HG02610 (cell line): ENCODE results near the gene SF3A1.

ENCODE experiments used
- ATAC-seq: cut with Tn5 transposase; IDR thresholded peaks from one replicate; pipeline ENCODE4 v1.9.1; 2021; ENCODE audit warnings: mild to moderate bottlenecking, moderate library complexity; ENCODE audit not compliant: unreplicated experiment

Gene SF3A1

DNA sequence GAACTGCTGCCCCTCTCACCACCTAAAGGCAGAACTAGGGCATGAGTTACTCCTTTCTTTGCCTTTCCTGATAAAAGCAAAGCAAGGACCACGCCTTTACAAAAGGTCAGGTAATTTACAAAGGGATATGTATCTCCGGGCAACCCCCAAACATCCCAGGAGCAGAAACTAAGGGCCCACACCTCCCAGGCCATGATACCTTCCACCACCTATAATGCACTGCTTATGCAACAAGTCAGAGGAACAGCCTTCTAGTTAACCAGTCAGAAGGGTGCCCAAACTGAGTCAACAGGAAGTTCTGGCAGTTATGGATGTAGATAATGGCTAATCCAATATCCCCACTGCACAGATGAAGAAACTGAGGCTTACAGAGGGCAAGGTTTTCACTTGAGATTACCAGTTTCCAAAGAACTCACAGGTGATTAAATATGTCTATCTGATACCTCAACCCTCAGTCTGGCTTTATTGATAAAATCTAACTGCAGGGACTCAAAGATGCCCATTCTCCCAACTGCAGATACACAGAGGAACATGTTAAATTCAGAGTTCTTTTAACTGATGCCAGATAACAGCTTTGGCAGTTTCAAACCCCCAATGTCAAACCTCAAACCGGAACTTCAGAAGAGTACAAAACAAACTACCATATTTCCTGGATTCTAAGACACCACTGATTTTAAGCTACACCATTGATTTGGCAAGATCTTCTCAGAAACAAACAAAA is 50.6 kb downstream of the SF3A1 start:
- no peak for ATAC-seq

DNA sequence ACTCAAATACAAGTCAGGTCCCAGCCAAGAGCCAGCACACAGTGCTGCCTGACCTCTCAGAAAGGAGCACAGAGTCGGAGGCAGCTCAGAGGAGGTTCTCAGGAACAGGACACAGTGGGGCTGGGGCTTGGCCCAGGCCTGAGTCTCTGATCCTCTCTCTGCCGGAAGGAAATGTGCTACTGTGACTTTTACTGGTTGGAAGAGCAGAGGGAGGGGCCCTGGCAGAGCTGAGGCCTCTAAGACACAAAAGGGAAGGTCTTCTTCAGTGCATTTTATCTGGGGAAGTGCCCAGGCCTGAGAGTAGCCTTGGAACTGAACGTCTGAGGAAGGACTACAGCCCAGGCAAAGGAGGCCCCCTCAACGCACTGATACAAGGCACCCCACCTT is 51.2 kb downstream of the SF3A1 start:
- peak; percentile 47 for ATAC-seq

- ATAC-seq, result no peak
These were observed 52.0 kb downstream of the SF3A1 start for GRCh38 chr22:30304495-30305244.

GRCh38 chr22:30302810-30303138 is 53.9 kb downstream of the SF3A1 start:
- no peak for ATAC-seq

DNA sequence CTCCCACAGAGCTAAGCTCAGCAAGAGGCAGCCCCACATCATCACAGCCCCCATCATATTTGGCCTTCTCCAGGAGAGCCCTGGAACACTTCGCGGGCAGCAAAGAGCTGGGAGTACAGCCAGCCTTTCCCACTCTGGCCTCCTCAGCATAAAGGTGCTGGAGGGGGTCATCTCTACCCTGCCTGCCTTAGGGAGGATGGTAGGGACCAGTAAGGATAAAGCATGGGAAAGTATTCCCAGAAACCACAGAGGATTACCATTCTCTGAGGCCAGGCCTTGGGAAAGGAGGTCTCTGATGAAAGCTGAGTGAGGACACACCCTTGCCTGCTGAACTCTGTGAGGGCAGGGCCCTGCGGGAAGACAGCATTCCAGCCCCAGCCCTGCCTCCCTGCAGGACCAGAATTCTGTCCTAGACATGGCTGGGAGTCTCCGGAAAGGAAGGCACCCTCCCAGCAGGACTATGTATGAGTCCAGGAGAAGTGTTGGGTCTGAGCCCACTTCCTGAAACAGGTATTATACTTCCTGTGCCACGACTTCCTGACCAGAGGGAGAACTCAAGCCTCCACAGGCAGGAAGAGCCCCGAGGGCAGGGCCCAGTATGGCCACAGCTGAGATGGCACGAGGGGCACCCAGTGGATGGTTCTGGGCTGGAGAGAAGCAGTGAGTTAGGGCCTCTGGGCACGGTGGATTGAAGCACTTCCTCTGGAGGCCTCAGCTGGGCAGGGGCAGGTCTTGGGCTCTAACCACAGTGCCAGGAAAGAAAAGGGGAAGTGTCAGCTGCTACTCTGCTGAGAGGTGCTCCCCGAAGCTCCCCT is 54.5 kb downstream of the SF3A1 start:
- no peak for ATAC-seq

DNA sequence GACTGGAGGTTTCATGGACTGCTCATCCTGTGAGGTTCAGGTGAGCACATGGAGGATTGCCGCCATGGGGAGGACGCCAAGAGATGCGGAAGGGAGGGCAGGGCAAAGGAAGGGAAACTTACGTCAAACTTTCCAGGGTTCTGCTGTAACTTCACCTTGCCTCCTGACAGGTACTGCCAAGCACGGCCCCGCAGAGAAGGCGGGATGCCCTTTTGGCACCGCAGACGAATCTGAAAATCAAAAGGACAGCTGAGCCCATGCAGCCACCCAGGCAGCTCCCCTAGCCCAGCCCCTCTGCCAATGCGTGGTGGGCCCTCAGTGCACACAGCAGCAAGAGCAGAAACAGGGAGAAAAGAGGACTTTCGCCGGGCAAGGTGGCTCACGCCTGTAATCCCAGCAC is 57.4 kb downstream of the SF3A1 start:
- no peak for ATAC-seq

- no peak for ATAC-seq
These were observed 58.5 kb downstream of the SF3A1 start for GRCh38 chr22:30297991-30298701.

GRCh38 chr22:30297276-30297990 is 59.3 kb downstream of the SF3A1 start:
- ATAC-seq, result no peak

DNA sequence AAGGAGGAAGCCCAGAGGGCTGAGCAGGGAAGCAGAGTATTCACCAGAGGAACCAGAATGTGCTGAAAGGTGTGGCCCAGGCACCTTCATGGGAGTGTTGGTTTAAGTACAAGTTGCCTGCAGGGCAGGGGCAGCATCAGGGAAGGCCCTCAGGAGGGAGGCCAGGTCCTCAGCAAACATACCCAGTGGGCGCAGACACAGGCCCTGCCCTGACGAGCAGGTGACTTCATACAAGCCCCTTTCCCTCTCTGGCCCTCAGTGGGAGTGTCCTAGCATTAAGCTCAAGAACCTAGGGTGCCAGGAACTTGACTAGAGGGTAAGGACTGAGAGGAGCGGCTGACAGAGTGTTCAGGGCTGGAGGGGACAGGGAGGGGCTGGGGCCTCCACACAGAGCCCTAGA is 59.9 kb downstream of the SF3A1 start:
- ATAC-seq, result no peak

- ATAC-seq, result no peak
These were observed 60.4 kb downstream of the SF3A1 start for GRCh38 chr22:30296324-30296723.

DNA sequence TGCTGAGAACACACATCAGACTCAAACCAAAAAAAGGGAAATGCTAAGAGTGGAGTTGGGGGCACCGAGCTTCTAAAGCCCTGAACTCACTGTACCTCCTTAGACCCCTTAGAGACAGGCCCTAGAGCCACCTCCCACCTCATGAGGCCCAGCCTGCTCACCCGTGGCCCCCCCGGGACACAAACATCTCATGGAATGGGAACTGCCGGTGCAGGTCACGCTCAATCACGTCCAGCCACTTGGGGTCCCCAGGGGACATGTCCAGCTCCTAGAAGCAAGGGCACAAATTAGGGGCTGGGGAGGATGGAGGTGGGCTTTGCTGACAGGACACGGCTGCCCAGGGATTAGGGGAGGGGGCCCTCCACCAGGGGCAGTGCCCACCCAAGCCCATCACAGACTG is 61.1 kb downstream of the SF3A1 start:
- ATAC-seq, result no peak

DNA sequence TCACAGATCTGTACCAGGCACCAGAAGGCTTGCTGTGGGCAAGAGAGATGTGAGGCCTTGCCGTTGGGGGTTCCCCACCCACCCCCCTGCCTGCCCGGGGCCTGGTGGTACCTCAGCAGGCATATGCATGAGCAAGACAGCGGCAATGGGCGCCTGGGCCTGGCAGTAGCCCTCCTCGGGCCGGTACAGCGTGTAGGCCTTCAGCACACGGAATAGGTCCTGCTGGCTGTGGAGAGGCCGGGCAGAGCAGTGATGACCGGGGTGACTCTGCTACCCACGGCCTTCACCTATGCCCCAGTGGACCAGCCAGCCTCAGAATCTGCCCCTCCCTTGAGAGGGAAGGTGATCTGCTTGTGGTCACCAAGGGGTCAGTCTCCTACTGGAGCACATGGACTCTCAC is 61.9 kb downstream of the SF3A1 start:
- no peak for ATAC-seq

DNA sequence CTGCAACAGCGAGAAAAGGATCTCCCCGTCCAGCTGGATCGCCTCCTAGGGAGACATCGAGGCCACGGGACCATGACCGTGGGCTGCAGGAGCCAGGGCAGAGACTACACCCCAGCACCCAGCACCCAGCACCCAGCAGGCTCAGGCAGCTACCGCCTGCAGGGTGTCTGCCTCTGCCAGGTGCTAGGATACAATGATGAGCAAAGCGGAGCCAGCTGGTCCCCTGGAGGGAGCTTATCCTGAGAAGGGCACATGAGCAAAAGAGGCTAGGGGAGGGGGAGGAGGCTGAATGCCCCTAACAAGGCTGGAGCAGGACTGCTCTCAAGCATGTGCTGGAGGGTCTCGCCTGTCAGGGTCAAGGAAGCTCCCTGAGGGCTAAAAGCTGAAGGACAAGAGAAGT is 62.6 kb downstream of the SF3A1 start:
- ATAC-seq, result no peak

DNA sequence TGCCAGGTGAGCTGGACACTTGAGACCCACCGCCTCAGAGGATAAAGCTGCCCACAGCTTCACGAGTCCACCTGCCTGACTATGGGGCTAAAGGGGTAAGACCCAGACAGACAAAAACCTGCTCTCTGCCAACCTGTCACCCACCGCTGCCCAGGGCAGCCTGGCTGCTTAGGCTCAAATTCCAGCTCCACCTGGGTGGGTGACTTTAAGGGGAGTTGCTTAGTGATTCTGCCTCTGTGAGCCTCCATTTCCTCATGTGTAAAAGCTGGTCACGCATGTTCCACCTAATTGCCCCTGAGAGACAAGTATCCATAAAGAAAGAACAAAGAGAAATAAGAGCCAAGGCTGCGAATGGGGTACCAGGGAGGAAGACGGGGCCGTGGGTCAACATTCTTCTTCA is 63.7 kb downstream of the SF3A1 start:
- no peak for ATAC-seq

DNA sequence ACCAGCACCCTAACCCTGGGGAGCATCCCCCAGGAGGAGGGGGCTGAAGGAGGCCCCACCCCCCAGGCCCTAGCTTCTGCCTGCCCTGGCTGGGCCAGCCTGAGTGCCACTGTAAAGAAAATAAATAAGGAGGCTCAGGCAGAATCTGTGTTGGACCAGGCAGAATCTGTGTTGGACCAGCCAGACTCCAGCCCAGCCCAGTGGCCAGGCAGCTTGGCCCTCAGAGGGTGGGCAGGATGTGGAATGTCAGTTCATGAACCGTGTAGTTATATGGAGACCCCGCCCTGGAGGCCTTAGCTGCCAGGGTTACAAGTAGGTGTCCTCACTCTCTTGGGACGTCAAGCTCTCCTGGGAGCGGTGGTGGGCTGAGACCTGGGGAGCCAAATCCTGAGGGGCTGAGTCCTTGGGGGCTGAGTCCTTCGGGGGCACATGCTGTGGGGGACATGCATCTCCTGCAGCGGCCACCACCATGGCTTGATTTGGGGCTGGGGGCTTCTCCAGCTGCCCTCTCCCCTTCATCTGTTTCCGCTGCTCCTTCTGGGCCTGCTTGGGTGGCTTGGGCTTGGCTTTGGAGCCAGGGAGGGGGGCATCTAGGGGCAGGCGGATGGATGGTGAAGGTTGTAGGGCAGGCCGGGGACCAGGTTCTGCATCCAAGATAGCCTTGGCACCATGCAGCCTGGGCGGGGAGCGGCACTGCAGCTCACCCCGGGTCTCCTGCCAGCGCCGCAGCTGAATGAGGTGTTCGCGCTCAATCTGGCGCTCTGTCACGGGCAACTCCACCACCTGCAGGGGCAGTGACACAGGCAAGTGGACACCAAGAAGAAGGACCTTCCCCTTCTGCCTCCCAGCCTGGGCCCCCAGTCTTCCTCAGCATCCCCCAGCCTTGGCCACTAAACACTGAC is 64.4 kb downstream of the SF3A1 start:
- no peak for ATAC-seq

GRCh38 chr22:30291058-30291892 is 65.4 kb downstream of the SF3A1 start:
- no peak for ATAC-seq

DNA sequence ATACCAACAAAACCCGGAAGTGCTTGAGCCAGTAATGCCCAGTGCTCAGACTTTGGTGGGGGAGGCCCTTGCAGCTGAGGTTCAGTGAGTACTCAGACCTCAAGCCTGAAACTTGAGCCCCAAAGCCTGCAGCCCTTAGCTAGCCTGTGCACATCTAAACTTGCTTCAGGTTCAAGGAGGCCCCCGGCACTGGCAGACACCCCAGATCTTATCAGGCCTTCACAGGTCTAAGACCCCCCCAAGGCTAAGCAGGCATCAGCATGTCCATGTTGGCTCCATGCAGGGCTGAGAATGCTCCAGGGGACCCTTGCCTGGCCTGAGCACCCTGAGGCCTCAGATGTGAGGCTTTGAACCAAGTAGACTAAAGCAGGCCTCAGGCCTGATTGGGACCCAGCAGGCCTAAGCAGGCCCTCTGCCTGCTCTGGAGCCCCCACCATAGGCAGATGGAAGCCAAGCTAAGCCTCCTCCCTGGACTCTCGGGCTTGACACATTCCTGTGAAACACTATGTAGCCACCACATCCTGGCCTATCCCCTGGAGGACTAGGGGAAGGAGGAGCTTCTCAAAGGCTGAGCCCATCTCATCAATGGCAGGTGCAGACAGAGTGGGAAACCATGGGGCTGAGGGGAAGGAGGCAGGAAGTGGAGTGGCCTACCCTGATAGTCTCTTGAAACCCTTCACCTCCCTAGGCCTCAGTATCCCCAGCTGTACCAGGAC is 66.2 kb downstream of the SF3A1 start:
- no peak for ATAC-seq

GRCh38 chr22:30289980-30290313 is 66.7 kb downstream of the SF3A1 start:
- peak; percentile 12 for ATAC-seq
